RWPE1 (cell line): ENCODE data around the gene UNC5C.

Experiments
- CTCF ChIA-PET: fragments of 350-600 bp; sonication (Branson Sonifier 250); formaldehyde crosslinking; extraction: SDS; loops from one replicate; lab custom pipeline; 2021; lab: Yijun Ruan, JAX
- POLR2A ChIA-PET: fragments of 400-600 bp; formaldehyde crosslinking; extraction: SDS; loops from one replicate; lab custom pipeline; 2020; ENCODE audit warnings: antibody characterized with exemption; ENCODE audit not compliant: low non-redundant PET; lab: Yijun Ruan, JAX
- DNase-seq: peaks from one replicate; pipeline ENCODE4 v3.0.0; 2012; ENCODE audit warnings: low spot score
- H3K27ac ChIP-seq: fragments of 450-650 bp; 2 replicates; pipeline ENCODE4 v1.5.1; 2017
- CTCF ChIP-seq: fragments of 450-650 bp; conservative IDR thresholded peaks from 2 replicates; pipeline ENCODE4 v1.5.1; 2017; ENCODE audit warnings: low read depth, mild to moderate bottlenecking

The UNC5C gene

GRCh38 chr4:95387719-95388118, 161.1 kb downstream of the UNC5C start:
- CTCF ChIA-PET = no interaction called here
- no peak for DNase-seq

GRCh38 chr4:95386410-95386809, 162.4 kb downstream of the UNC5C start:
- ChIA-PET POLR2A (no interaction called here), CTCF (interaction anchor here (0.5 to 0.6 kb wide), 2 partner anchors 15 to 1324 kb away, joined by 3 read pairs; no protein-coding TSS in a partner anchor)
- H3K27ac ChIP-seq = no peak overlapping the region
- DNase-seq = no peak
- no peak for TF ChIP-seq CTCF

More at GRCh38 chr4:95387719-95388118, 161.1 kb downstream of the UNC5C start:
- no peak for TF ChIP-seq CTCF
- no peak overlapping the region for H3K27ac ChIP-seq
- POLR2A ChIA-PET = no interaction called here

DNA sequence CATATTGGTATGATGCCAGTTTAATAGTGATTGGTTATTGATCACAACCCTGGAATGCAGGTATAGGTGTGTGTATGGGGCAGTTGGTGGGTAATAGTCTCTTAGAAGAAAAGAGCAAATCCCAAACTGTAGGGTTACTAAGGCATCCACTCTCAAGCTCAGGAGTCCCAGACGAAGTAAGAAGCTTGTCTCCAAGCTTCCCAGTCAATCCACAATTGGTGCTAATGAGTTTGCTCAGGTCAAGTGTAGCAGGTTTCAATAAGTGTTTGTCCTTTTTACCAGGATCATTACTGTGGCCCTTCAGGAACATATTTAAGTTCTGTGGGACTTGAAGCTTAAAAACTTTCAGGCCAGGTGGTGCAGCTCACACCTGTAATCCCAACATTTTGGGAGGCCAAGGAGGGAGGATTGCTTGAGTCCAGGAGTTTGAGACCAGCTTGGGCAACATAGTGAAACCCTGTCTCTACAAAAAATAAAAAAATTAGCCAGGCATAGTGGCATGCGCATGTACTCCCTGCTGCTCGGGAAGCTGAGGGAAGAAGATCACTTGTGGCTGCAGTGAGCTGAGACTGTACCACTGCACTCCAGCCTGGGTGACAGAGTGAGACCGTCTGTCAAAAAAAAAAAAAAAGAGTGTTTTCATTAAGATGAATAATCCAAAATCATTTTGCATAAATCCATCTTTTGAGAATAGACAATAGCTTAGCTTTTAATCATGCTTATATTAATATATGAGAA, 166.8 kb downstream of the UNC5C start:
- ChIA-PET POLR2A (no interaction called here), CTCF (interaction anchor here (0.6 kb wide), 4 partner anchors 143 to 816 kb away, joined by 3 to 5 read pairs (median 4); no protein-coding TSS in a partner anchor)
- DNase-seq = no peak
- H3K27ac ChIP-seq = no peak overlapping the region
- no peak for TF ChIP-seq CTCF

- no peak overlapping the region for H3K27ac ChIP-seq
- TF ChIP-seq CTCF = no peak
- DNase-seq = no peak
- ChIA-PET POLR2A (no interaction called here), CTCF (interaction anchor here (0.6 kb wide), 1 partner anchor 1110 kb away, joined by 3 read pairs; no protein-coding TSS in a partner anchor)
Observed at GRCh38 chr4:95379633-95380032, 169.1 kb downstream of the UNC5C start.

DNA sequence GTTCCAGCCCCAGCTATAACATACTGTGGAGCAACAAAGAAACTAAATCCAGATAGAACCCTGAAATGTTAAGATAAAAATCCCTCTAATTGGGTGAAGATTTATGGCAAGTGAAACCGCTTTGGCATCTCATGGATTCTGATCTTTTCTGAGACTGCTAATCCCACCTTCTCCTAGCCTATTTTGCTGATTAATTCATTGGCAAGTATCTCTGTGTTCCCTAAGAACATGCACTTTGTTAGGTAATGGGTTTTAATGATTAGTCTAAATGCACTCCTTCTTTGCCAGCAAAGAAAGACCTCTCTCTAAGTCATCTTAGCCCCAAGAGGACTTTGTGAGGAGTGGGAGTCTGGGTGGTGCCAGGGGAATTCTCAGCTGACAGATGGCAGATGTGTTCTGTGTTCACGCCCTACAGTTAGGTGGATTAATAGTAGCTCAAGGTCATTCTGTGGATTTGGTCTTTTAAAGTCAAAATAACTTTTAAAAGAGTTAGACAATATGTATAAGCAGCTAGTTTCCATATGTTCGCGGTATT, 171.3 kb downstream of the UNC5C start:
- H3K27ac ChIP-seq = no peak overlapping the region
- TF ChIP-seq CTCF = no peak
- ChIA-PET CTCF (interaction anchor here (0.6 to 0.7 kb wide), 2 partner anchors 133 to 684 kb away, joined by 3 to 5 read pairs; no protein-coding TSS in a partner anchor), POLR2A (no interaction called here)
- DNase-seq = no peak

- no peak overlapping the region for H3K27ac ChIP-seq
- TF ChIP-seq CTCF = no peak
- POLR2A ChIA-PET = no interaction called here
- CTCF ChIA-PET = no interaction called here
- DNase-seq = no peak
Observed at GRCh38 chr4:95371476-95372224, 177.1 kb downstream of the UNC5C start.
